Fibroblast of skin of left quadriceps (primary cell): ENCODE results near the gene CLTCL1.
"Not testable (repeated sequence)": the region's sequence is repeated elsewhere in the genome, so short reads cannot be mapped to it uniquely, and the experiment has no call there.

Source experiments
- DNase-seq, 2 experiments: peaks; one replicate each; pipeline ENCODE4 v3.0.0-alpha.2; 2013; ENCODE audit warnings: low read depth in 2 of 2

CLTCL1 gene

GRCh38 chr22:19291580-19292457 is at the start of gene CLTCL1:
Gene CLTCL1 (minus strand): TSS chr22:19291719. CDS start chr22:19291641, 78 bp downstream.
- peak; percentile 48 to 49 for DNase-seq

- no peak for DNase-seq
Observed at GRCh38 chr22:19337137-19337536, 45.6 kb upstream of the CLTCL1 start.

GRCh38 chr22:19336133-19337075 is 44.9 kb upstream of the CLTCL1 start:
- no peak for DNase-seq

GRCh38 chr22:19331975-19332374 is 40.5 kb upstream of the CLTCL1 start:
- no peak for DNase-seq

GRCh38 chr22:19331474-19331873 is 40.0 kb upstream of the CLTCL1 start:
- no peak for DNase-seq

GRCh38 chr22:19330865-19331418 is 39.4 kb upstream of the CLTCL1 start:
- DNase-seq: no peak

- DNase-seq: not testable (repeated sequence)
Observed at GRCh38 chr22:19330205-19330604, 38.7 kb upstream of the CLTCL1 start.

GRCh38 chr22:19329454-19329853 is 37.9 kb upstream of the CLTCL1 start:
- DNase-seq: no peak

- DNase-seq: no peak
Observed at GRCh38 chr22:19325296-19325948, 33.9 kb upstream of the CLTCL1 start.

- not testable (repeated sequence) for DNase-seq
Observed at GRCh38 chr22:19323420-19323819, 31.9 kb upstream of the CLTCL1 start.

- no peak for DNase-seq
Observed at GRCh38 chr22:19321757-19322156, 30.2 kb upstream of the CLTCL1 start.

GRCh38 chr22:19320136-19320535 is 28.6 kb upstream of the CLTCL1 start:
- DNase-seq: not testable (repeated sequence)

- DNase-seq: no peak
Observed at GRCh38 chr22:19319281-19319680, 27.8 kb upstream of the CLTCL1 start.

GRCh38 chr22:19317865-19318264 is 26.3 kb upstream of the CLTCL1 start:
- no peak for DNase-seq

- DNase-seq: no peak
Observed at GRCh38 chr22:19307872-19308271, 16.4 kb upstream of the CLTCL1 start.

GRCh38 chr22:19306535-19306934 is 15.0 kb upstream of the CLTCL1 start:
- DNase-seq: not testable (repeated sequence)

- no peak for DNase-seq
Observed at GRCh38 chr22:19304547-19304946, 13.0 kb upstream of the CLTCL1 start.

- DNase-seq: no peak
Observed at GRCh38 chr22:19303785-19304184, 12.3 kb upstream of the CLTCL1 start.

GRCh38 chr22:19295733-19296132 is 4.2 kb upstream of the CLTCL1 start:
- DNase-seq: no peak

GRCh38 chr22:19292458-19293230 is 1.1 kb upstream of the CLTCL1 start:
- no peak for DNase-seq

GRCh38 chr22:19291218-19291579 is 320 bp downstream of the CLTCL1 start:
- DNase-seq: no peak
